Activated CD8-positive, alpha-beta memory T cell treated with anti-CD3 and anti-CD28 coated beads for 4 hours (primary cell): ENCODE results near the gene GALNT16.
"Not testable (repeated sequence)": the region's sequence is repeated elsewhere in the genome, so short reads cannot be mapped to it uniquely, and the experiment has no call there.

Source experiments
- DNase-seq, 2 donors: peaks; one replicate each; pipeline ENCODE4 v3.0.0-alpha.2; 2020; ENCODE audit warnings: low read depth in 2 of 2

Gene GALNT16

DNA sequence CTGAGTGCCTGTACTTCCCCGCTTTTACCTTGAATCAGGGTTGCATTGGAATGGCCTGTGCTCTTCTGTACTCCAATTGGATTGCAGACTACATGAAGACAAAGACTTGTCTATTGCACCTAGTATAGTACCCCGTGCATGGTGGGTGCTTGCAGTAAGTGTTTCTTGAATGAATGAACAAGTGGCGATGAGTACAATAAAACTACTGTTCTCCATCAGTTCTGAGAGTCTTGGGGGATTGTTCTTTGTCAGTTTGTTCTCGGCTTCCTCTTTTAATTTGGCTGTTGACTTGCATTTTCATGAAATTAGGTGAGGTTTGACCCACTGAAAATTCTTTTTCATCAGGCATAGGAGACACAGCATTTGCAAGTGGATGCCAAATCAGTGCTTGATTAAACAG lies 104.0 kb downstream of the GALNT16 start:
- DNase-seq, result no peak

DNA sequence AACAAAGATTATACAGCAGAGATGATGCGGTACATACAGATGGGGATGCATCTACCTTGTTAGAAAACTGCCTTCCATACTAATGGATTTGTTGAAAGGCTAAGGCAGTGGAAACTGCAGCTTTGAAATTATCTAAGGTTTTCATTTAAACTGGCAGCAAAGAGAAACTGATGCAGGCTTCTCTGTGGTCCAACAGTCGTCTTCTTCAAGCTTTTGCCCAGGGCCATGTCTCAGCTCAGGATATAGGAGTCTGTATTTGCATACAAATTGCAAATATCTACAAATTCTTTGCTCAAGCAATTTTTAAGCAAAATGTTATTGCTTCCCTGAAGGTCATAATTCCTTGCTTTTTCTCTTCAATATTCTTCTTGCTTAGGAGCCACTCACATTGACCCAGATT lies 104.4 kb downstream of the GALNT16 start:
- DNase-seq, result no peak

DNA sequence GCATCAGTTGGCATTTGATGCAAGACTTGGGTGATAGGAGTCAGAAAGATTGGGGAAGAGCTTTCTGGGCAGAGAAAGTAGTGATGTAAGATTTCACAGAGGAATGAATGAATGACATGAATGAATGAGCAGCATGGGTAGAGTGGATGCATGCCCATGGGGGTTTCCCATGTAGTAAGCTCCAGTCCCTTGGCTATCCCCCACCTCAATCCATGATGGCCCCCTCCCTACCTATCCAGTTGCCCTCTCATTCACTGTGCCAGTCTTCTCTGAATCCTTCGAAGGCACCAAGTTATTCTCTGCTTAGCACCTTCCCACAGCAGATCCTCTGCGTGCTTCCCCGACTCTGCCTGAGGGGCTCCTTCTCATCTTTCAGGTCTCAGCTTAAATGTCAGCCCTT lies 106.1 kb downstream of the GALNT16 start:
- DNase-seq, result no peak

DNA sequence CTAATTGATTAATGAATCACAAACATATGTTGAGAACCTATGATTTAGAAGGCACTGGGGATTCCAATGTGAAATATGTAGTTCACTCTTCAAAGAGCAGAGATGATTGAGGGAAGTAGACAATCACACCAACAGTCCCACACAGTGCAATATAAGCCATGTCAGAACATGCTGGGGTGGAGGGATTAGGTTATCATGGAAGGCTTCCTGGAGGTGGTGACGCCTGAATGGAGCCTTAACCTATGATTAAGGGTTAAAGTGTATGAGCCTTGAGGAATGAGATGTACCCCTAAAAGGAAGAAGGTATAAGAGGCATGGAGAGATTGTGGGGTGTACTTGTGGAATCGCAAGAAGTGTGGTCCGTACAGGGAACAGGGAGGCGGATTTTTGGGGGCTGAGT lies 106.8 kb downstream of the GALNT16 start:
- DNase-seq, result no peak

DNA sequence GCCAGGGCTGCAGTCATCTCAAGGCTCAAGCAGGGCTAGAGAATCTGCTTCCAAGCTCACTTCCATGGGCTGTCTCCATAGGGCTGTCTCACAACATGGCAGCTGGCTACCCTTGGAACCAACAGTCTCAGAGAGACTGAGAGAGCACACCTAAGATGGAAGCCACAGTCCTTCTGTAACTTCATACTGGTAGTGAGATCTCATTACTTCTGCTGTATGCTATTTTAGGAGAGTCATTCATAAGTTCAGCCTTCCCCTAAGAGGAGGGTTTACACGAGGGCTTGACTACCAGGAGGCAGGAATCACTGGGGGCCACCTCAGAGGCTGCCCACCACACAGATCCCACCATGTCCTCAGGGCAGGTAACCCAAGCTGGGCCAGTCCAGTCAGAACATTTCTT lies 108.4 kb downstream of the GALNT16 start:
- no peak for DNase-seq

DNA sequence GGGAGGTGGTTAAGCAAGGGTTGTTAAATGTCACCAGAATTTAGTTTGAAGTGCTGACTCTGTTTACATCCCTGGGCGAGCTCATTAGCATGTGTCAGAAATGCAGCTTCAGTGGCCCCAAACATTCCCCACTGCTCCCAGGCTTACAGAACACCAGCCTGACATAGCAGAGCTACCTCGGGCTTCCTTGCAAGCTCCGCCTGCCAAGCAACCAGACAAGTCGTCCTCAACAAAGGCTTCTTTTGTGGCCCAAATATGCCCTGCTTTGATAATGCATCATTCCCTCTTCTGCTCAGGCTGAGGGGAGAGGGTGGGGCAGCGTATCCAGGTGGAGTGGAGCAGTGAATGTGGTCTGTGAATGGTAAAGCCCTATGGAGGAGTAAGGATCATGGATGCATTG lies 110.1 kb downstream of the GALNT16 start:
- DNase-seq, result no peak

DNA sequence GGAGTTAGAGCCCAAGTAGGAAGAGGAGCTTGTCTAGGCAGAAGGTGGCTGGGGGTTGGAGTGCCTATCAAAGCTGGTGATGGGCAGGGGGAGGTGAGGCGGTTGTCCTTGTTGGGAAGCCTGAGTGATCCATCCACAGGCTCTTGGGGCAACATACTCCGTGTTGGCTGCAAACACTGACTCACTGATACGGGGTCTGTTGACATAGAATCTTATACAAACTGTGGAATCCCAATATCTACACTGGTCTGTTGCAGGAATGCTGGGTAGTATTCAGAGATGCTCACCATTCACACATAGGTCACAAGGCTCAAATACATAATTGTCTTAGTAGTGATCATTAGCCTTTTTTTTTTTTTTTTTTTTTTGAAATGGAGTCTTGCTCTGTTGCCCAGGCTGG lies 112.2 kb downstream of the GALNT16 start:
- DNase-seq, result no peak

DNA sequence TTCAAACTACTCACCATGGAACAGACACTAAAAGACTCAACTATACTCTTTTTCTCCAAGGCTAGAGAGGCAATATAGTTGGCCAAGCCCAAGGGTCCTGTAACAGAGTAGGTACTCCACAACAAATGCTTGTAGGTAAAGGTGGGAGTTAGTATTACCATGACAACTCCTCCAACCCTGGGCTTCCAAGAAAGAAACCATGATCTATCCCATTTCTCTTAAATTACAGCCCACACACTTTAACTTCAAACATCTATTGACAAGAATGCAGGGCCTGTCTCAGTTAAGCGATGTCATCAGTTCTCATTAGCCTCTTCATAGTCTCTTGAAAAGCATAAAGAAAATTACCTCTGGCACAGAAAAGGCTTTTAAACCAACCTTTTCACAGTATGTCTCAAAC lies 113.1 kb downstream of the GALNT16 start:
- no peak for DNase-seq

DNA sequence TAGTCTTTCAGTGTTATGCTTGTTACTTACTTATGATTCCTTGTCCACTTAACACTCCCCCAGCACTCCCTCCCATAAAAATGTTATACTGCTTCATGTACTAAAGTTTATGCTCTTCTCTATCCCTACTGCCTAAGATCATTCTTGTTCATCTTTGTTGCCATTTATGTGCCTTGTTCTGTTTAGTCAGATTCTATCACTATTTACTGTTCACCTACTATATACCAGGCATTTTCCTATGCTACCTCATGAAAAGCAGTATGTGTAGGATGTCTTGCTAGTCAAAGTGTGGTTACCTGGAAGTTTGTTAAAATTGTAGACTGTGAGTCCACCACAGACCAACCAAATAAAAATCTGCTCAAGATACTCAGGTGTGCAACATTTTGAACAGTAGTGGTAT lies 114.3 kb downstream of the GALNT16 start:
- no peak for DNase-seq

DNA sequence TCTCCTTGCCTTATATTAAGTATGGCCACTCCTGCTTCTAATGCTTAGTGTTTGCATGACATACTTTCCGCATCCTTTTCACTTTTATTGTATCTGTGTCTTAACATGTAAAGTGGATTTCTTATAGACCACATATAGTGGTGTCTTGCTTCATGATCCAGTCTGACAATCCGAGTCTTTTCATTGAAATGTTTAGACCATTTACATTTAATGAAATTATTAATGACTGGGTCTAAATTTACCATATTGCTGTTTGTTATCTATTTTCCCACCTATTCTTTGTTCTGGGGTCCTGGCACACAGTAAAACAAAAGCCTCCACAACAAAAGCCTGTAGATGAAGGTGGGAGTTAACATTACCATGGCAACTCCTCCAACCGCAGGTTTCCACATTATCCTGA lies 115.2 kb downstream of the GALNT16 start:
- DNase-seq, result no peak

DNA sequence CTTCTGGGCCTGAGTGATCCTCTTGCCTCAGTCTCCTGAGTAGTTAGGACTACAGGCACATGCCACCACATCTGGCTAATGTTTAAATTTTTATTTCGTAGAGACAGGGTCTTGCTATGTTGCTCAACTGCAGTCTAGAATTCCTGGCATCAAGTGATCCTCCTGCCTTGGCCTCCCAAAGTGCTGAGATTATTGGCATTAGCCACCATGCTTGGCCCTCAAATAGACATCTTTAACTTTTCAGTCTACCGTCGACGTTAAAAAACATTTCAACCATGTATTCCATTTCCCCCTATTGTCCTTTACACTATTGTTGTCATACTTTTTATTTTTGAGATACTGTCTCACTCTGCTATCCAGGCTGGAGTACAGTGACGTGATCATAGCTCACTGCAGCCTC lies 115.8 kb downstream of the GALNT16 start:
- DNase-seq, result no peak

DNA sequence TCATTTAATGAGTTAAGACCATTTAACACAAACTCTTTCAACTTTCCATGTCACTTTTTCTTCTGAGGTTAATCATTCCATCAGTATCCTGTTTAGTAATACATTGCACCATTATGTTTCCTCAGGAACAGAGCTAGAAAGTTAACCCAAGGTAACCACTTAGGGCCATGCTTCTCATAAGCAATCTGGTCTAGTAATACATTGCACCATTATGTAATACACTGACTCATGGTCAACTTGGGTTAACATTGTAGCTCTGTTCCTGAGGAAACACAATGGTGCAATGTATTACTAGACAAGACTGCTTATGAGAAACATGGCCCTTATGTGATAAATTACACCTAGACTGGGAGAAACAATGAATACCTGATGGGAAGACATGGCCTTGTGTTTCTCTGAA lies 116.5 kb downstream of the GALNT16 start:
- no peak for DNase-seq

DNA sequence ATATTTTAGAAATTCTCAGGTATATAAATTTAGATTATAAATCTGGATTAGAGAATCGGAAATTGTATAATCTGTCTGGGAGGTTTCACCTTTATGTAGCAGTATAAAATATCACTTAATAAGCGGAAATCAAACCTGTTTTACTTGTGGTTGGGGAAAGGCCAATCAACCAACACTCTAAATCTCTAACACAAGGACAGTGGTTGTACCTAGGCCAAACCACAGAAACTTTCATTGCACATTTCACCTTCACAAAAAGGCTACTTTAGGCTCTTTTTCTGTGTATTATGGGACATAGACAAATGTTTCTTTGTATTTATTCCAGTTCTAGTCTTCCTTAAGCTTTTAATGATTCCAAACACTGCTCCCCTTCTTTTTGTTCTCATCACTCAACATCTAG lies 118.3 kb downstream of the GALNT16 start:
- no peak for DNase-seq

DNA sequence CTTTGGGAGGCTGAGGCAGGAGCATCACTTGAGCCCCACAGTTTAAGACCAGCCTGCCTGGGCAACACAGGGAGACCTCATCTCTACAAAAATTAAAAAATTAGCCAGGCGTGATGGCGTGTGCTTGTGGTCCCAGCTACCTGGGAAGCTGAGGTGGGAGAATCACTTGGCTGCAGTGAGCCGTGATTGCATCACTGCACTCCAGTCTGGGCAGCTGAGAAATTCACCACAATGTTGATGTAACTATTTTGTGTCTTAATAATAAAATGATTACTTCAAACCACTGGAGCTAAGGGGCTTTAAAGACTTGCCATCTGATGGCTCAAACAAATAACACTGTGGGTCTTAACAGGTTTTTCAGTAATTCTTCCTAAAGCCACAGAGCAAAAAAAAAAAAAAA lies 127.4 kb downstream of the GALNT16 start:
- DNase-seq, result no peak

DNA sequence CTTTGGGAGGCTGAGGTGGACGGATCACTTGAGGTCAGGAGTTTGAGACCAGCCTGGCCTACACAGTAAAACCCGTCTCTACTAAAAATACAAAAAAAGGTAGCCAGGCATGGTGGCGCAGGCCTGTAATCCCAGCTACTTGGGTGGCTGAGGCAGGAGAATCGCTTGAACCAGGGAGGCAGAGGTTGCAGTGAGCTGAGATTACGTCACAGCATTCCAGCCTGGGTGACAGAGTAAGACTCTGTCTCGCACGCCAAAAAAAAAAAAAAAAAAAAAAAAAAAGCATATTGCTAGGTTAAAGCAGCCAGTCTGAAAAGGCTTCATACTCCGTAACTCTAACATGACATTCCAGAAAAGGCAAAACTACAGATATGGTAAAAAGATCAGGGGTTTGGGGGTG lies 131.4 kb downstream of the GALNT16 start:
- DNase-seq, result not testable (repeated sequence)

DNA sequence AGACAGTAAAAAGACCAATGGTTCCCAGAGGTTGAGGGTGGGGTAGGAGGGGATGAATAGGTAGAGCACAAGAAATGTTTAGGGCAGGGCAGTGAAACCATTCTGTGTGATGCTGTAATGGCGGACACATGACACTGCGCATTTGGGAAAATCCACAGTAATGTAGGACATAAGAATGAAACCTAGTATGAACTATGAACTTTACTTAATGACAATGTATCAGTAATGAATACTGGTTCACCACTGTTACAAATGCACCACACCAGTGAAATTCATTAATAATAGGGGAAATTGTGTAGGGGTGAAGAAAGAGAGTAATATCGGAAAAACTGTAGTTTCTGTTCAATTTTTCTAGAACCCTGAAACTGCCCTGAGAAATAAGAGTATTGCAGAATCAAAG lies 132.5 kb downstream of the GALNT16 start:
- DNase-seq, result no peak

DNA sequence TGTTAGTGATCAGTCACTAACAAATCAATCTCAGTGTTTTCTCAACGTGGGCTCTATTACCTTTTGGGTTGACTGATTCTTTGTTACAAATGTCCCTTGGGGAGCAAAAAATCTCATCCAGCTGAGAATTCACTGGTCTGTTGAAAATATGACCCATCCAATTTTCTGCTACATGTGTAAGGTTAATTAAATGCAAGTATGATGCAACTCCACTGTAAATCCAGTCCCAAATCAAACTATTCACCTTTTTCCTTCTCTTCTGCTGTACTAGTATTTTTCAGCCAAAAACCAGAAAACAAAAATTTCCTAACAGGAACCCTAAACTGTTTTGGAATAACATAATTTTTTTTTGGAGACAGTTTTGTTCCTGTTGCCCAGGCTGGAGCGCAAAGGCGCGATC lies 136.0 kb downstream of the GALNT16 start:
- no peak for DNase-seq

DNA sequence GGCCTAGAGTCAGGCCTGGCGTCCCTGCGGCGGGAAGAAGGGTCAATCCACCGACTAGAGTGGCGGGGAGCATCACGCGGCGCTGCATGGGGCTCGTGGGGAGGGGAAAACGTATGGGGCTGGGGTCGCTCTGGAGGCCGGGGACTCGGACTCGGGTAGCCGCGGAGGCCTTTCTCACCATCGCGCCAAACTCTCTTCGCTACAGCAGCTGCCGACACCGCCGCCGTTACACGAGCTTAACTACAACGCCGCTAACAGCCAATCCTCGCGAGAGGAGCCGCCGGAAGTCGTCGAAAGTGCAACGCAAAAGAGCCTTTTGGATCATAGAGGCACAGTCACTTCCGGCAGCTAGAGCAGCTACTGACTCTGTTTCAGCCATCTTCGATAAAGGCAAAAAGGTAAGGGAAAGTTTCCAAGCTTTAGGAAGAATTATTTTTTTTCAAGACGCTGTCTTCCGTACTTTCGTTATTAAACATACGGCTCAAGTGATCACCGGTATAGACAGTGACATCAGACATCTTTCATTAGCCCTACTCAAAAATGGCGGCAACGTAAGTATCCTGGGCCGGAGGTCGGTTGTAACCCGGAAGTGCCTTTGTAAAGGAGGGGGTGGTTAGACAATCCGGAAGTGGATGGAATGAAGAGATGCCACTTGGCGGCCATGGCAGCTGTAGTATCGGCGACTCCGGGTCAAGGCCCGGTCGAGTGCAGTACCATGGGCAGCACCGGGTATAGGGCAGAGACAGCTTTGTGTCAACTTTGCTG lies 138.3 kb downstream of the GALNT16 start, which contains the start of the genes ERH and SLC39A9:
Gene ERH (minus strand): TSS at position 247 of the 765 bp plus-strand sequence. CDS start 66 bp downstream, at position 181.
Gene SLC39A9 (plus strand): TSS at position 640 of the 765 bp plus-strand sequence. CDS start 678 bp downstream, outside the sequence.
- DNase-seq, result peak; percentile 85 to 91

DNA sequence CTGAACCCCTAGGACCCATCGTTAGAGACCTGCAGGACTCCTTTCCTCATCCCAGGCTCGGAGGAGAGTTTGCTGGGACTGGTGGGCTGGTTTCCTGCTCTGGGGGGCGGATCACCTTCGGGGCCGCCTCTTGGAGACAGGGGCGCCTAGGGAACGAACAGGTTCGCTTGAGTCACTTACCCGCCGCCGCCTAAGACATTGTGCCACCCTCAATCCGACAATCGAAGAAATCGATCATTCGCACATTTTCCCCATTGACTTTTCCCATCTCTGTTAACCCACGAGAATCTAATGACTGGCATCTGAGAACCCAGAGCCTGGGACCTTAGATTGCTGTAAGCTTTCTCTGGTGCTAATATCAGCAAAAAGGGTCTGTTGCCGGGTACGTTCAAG lies 138.9 kb downstream of the GALNT16 start:
- DNase-seq, result no peak

DNA sequence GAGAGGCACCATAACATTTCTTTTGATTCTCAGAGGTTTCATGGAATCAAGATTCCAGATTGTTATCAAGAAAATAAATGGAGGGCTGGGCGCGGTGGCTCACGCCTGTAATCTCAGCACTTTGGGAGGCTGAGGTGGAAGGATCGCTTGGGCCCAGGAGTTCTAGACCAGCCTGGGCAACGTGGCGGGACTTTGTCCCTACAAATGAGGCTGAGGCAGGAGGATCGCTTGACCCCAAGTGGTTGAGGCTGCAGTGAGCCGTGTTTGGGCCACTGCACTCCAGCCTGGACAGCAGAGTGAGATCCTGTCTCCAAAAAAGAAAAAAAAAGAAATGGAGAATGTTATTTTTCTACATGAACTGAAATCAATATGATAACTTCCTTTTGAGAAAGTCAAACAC lies 139.8 kb downstream of the GALNT16 start:
- no peak for DNase-seq

DNA sequence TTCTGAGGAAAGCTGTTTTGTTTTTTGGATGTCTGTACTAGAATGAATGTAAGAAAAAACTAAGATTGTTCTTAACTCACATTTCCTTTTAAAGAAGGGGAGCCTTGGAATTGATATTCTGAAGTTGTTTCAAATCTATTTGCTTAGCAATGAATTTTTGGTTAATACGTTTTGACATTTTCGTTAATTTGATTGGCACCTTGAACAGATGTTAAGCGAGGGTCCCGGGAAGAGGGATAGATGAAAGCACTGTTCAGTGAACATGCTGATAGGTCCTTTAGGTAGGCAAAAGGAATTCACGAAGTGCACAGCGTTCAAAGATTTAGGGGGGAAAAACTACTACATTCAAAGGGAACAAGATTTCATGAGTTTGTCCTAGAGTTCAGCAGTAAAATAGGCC lies 140.2 kb downstream of the GALNT16 start:
- DNase-seq, result no peak

DNA sequence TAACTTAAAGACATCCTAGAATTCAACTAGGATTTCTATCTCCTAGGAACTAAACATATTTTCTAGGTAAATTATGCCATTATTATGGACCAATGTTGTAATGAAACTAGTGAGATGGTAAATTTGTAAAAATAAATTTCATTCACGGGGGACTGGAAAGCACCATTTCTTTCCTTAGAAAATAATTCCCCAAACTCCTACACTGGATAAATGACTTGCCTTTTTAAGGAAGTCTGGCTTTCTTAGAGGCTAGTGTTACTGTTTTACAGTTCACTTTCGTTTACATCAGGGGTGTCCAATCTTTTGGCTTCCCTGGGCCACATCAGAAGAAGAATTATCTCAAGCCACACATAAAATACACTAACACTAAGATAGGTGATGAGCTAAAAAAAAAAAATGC lies 141.9 kb downstream of the GALNT16 start:
- DNase-seq, result no peak

DNA sequence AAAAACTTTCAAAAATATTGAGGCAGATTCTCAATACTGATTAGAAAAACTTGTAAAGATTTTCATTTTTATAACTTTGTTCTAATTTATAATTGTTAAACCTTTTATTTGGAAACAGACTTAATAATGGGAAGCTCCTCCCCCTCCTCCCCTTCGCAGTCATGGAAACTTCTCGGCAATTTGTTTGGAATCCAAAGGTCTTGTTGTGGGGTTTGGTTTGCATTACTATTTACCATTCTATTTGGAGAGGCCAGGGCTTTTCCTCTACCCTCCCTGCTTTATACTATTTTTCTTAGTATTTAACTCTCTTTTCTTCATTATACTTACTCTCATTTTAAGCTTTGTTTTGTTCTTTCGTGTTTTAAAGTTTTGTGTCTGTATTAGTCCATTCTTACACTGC lies 144.5 kb downstream of the GALNT16 start:
- DNase-seq, result no peak

DNA sequence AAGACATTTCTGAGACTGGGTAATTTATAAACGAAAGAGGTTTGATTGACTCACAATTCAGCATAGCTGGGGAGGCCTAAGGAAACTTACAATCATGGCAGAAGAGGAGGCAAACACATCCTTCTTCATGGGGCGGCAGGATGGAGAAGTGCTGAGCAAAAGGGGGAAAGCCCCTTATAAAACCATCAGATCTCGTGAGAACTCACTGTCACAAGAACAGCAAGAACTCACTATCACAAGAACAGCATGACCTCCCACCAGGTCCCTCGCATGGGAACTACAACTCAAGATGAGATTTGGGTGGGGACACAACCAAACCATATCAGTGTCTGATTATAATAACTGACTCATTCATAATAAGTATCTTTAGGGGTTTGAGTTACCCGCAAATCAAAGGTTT lies 144.9 kb downstream of the GALNT16 start:
- DNase-seq, result no peak
